Endothelial cell of umbilical vein (primary cell): ENCODE data around the gene SMAD7. TPM values are rescaled to one million over a fixed set of nuclear protein-coding genes. Genes with fewer than 3 reads are reported as not detected.

Source experiments
- BruUV-seq: library from RNA; stranded (reverse); fragments of 400-500 nt; replicated peaks from 2 replicates; lab custom pipeline; 2021; lab: Mats Ljungman, UMichigan
- CTCF ChIA-PET: fragments of 300-600, 350-600 bp; sonication (Branson Sonifier 250); formaldehyde crosslinking; loops from one replicate; lab custom pipeline; 2021; ENCODE audit warnings: antibody characterized with exemption, inconsistent platforms; lab: Charles Lee
- POLR2A ChIA-PET: fragments of 300-600, 350-600 bp; sonication (Branson Sonifier 250); formaldehyde crosslinking; loops from one replicate; lab custom pipeline; 2021; ENCODE audit warnings: antibody characterized with exemption, inconsistent platforms; lab: Charles Lee
- DNase-seq: peaks from one replicate; pipeline ENCODE4 v3.0.0-alpha.2; 2011; ENCODE audit warnings: low read depth, low spot score
- FAIRE-seq: peaks from 2 replicates; lab custom pipeline; 2011; peaks lifted over from hg19 to GRCh38; lab: Jason Lieb, UNC
- H2AFZ ChIP-seq: 2 replicates; pipeline ENCODE4 v1.6.0; 2012; ENCODE audit warnings: low read depth, low read length, control low read depth, inconsistent platforms
- H3K27ac ChIP-seq: 2 replicates; pipeline ENCODE4 v1.5.1; 2011; ENCODE audit warnings: low read depth, mild to moderate bottlenecking, control low read depth, low read length, moderate library complexity; ENCODE audit not compliant: insufficient read depth
- H3K27me3 ChIP-seq, 2 experiments: 2 replicates each; pipeline versions ENCODE4 v1.6.0 to v1.6.1; 2011; ENCODE audit warnings: low read length in 2 of 2, mixed read lengths in 1 of 2; ENCODE audit not compliant: control insufficient read depth in 2 of 2, insufficient read depth in 2 of 2
- H3K36me3 ChIP-seq, 2 experiments: 2 replicates in 1 of 2; 3 replicates in 1 of 2; pipeline ENCODE4 v1.5.1; 2011; ENCODE audit warnings: low read length in 2 of 2, mild to moderate bottlenecking in 1 of 2, moderate library complexity in 1 of 2; ENCODE audit not compliant: control insufficient read depth in 2 of 2, insufficient read depth in 2 of 2; ENCODE audit errors: extremely low read depth in 1 of 2
- H3K4me1 ChIP-seq: 3 replicates; pipeline ENCODE4 v1.5.1; 2011; ENCODE audit warnings: mild to moderate bottlenecking, low read length; ENCODE audit not compliant: control insufficient read depth, insufficient read depth; ENCODE audit errors: extremely low read depth
- H3K4me2 ChIP-seq: 2 replicates; pipeline ENCODE4 v1.6.1; 2011; ENCODE audit warnings: low read length, control low read depth, mixed read lengths; ENCODE audit not compliant: insufficient read depth
- H3K4me3 ChIP-seq, 3 experiments: fragments of 200-600 bp in 1 of 3; sonication (generic), shearing (Covaris generic) in 1 of 3; replicated peaks in 1 of 3; 2 replicates each; pipeline ENCODE4 v1.5.1; 2011 to 2016; ENCODE audit warnings: control low read depth in 3 of 3, low read length in 3 of 3, mild to moderate bottlenecking in 2 of 3, inconsistent platforms in 1 of 3, low read depth in 1 of 3, moderate library complexity in 1 of 3; ENCODE audit not compliant: insufficient read depth in 1 of 3
- H3K79me2 ChIP-seq: 2 replicates; pipeline ENCODE4 v1.6.0; 2012; ENCODE audit warnings: low read length, inconsistent platforms; ENCODE audit not compliant: control insufficient read depth, insufficient read depth
- H3K9ac ChIP-seq: replicated peaks from 2 replicates; pipeline ENCODE3; 2011; ENCODE audit warnings: low read length, control low read depth; ENCODE audit not compliant: insufficient read depth; ENCODE audit errors: extremely low read depth
- H3K9me1 ChIP-seq: replicated peaks from 3 replicates; pipeline ENCODE4 v1.6.0; 2011; ENCODE audit warnings: mild to moderate bottlenecking, low read length; ENCODE audit not compliant: control insufficient read depth, insufficient read depth; ENCODE audit errors: extremely low read depth
- H3K9me3 ChIP-seq: replicated peaks from 2 replicates; pipeline ENCODE4 v1.5.1; 2012; ENCODE audit warnings: low read length, inconsistent platforms; ENCODE audit not compliant: control insufficient read depth, insufficient read depth
- H4K20me1 ChIP-seq: replicated peaks from 2 replicates; pipeline ENCODE3; 2011; ENCODE audit warnings: mild to moderate bottlenecking, low read length; ENCODE audit not compliant: control insufficient read depth, insufficient read depth; ENCODE audit errors: extremely low read depth
- EZH2 ChIP-seq: IDR thresholded peaks from 2 replicates; pipeline ENCODE4 v1.6.1; 2012; ENCODE audit warnings: borderline replicate concordance, low read depth, mild to moderate bottlenecking, moderate library complexity, low read length, inconsistent platforms; ENCODE audit not compliant: severe bottlenecking
- FOS ChIP-seq: IDR thresholded peaks from 2 replicates; pipeline ENCODE4 v1.6.1; 2011; ENCODE audit warnings: mild to moderate bottlenecking, low read length, moderate library complexity, borderline replicate concordance; ENCODE audit not compliant: insufficient read depth
- GATA2 ChIP-seq: IDR thresholded peaks from 2 replicates; pipeline ENCODE4 v1.7.0; 2011; ENCODE audit warnings: low read depth, mild to moderate bottlenecking, moderate library complexity, mixed read lengths, low read length; ENCODE audit not compliant: insufficient read length, insufficient read depth
- JUN ChIP-seq: IDR thresholded peaks from 2 replicates; pipeline ENCODE4 v1.6.1; 2011; ENCODE audit warnings: borderline replicate concordance, low read depth; ENCODE audit not compliant: insufficient read length, insufficient read depth
- MAX ChIP-seq: IDR thresholded peaks from 2 replicates; pipeline ENCODE4 v1.6.1; 2011; ENCODE audit not compliant: insufficient read depth, insufficient read length
- MYC ChIP-seq: IDR thresholded peaks from one replicate; pipeline ENCODE4 v1.6.1; 2011; ENCODE audit warnings: mild to moderate bottlenecking, low read depth, low read length
- POLR2A ChIP-seq: IDR thresholded peaks from 2 replicates; pipeline ENCODE4 v1.6.1; 2012; ENCODE audit warnings: low read depth, mild to moderate bottlenecking, control low read depth, low read length
- POLR2AphosphoS5 ChIP-seq: IDR thresholded peaks from 2 replicates; pipeline ENCODE4 v1.6.1; 2012; ENCODE audit warnings: low read depth, mild to moderate bottlenecking, control low read depth, low read length, moderate library complexity; ENCODE audit not compliant: insufficient read depth
- dilution Hi-C: fragments of 300-500 bp; cut with MboI; formaldehyde crosslinking; loops from one replicate; pipeline ENCODE4 v1.15.0; 2019; ENCODE audit warnings: low sequenced_read_pairs; ENCODE audit not compliant: extremely low pct_ligation_motif_present
- intact Hi-C: fragments of 100-400 bp; cut with micrococcal nuclease; formaldehyde crosslinking; loops from one replicate; pipeline ENCODE4 v1.10.0; 2022
- polyA plus RNA-seq, 4 experiments: library from polyadenylated mRNA; depleted of rRNA in 3 of 4; stranded (reverse) in 3 of 4; unstranded in 1 of 4; fragments of >200 nt; gene quantifications; 2 replicates each; pipeline versions ENCODE4 v1.2.1 to v1.2.3, GENCODE V29; 2011 to 2012; ENCODE audit warnings: missing spikeins in 1 of 4
- total RNA-seq: library from RNA; stranded (reverse); gene quantifications from 2 replicates; pipeline ENCODE4 v1.2.3, GENCODE V29; 2021
- TF ChIP-seq, protein P1 (sequence below), 2 donors: IDR thresholded peaks; 1 replicate in 1 of 2; 2 replicates in 1 of 2; pipeline ENCODE4 v1.5.1; 2011; ENCODE audit warnings: low read length in 2 of 2, mild to moderate bottlenecking in 2 of 2, moderate library complexity in 2 of 2, control low read depth in 1 of 2, inconsistent platforms in 1 of 2, low read depth in 1 of 2; ENCODE audit not compliant: insufficient read depth in 1 of 2; ENCODE audit errors: extremely low read depth in 1 of 2

Gene SMAD7
- total and polyA plus RNA-seq, 2 donors (not counting 3 experiments of a cell fraction or from before 2014, with no cell fraction given): 3.6 to 8.0 TPM

DNA sequence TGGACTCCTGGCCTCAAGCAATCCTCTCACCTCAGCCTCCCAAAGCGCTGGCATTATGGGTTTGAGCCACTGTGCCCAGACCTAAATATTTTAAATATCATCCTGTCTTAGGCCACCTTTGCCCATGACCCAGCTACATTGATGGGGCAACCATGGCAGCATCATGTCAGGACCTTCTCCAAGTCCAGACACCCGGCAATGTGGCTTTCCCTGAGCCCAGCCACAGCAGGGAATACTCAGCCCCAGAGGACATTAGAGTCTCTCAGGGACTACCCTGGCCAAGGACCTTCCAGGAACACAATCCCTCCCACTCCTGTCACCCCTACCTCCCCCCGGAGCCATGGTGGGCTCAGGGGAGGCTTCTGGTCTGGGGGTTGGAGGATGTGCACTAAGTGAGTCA, 72.8 kb downstream of the SMAD7 start:
- no peak overlapping the region for H3K4me2 ChIP-seq
- FAIRE-seq: no peak
- dilution Hi-C loops: no loop called here

More for the DNA sequence above, 72.8 kb downstream of the SMAD7 start:
- no peaks in the 10 kb centered on the region for H3K27me3 ChIP-seq
- TF ChIP-seq POLR2A: no peak
- no peak for TF ChIP-seq MYC
- TF ChIP-seq JUN: no peak
- TF ChIP-seq POLR2AphosphoS5: no peak
- TF ChIP-seq EZH2: no peak
- TF ChIP-seq GATA2: no peak
- TF ChIP-seq MAX: no peak
- TF ChIP-seq, protein P1, sequence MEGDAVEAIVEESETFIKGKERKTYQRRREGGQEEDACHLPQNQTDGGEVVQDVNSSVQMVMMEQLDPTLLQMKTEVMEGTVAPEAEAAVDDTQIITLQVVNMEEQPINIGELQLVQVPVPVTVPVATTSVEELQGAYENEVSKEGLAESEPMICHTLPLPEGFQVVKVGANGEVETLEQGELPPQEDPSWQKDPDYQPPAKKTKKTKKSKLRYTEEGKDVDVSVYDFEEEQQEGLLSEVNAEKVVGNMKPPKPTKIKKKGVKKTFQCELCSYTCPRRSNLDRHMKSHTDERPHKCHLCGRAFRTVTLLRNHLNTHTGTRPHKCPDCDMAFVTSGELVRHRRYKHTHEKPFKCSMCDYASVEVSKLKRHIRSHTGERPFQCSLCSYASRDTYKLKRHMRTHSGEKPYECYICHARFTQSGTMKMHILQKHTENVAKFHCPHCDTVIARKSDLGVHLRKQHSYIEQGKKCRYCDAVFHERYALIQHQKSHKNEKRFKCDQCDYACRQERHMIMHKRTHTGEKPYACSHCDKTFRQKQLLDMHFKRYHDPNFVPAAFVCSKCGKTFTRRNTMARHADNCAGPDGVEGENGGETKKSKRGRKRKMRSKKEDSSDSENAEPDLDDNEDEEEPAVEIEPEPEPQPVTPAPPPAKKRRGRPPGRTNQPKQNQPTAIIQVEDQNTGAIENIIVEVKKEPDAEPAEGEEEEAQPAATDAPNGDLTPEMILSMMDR (IDR thresholded peaks at IDR 0.05; ENCODE audit: extremely low read depth in 1 of 2, insufficient read depth in 1 of 2, low read depth in 1 of 2, low read length in 2 of 2): no peak
- no peak for TF ChIP-seq FOS
- H3K4me1 ChIP-seq: peaks cover 6% of the 10 kb centered on the region
- no peak overlapping the region for H3K27ac ChIP-seq
- intact Hi-C loops: no loop called here
- CTCF ChIA-PET: no interaction called here
- H3K4me3 ChIP-seq: no peak overlapping the region
- H2AFZ ChIP-seq: no peak overlapping the region
- no peaks in the 10 kb centered on the region for H3K36me3 ChIP-seq
- H3K9me1 ChIP-seq: no peaks in the 10 kb centered on the region
- no peak overlapping the region for H3K9ac ChIP-seq
- no peak for DNase-seq
- POLR2A ChIA-PET: no interaction called here
- BruUV-seq: no TSS peak
- H3K79me2 ChIP-seq: no peaks in the 10 kb centered on the region
- no peaks in the 10 kb centered on the region for H3K9me3 ChIP-seq
- no peaks in the 10 kb centered on the region for H4K20me1 ChIP-seq
